HG03520 (cell line): ENCODE measurements around the gene GRN.
"Not testable (repeated sequence)": the region's sequence is repeated elsewhere in the genome, so short reads cannot be mapped to it uniquely, and the experiment has no call there.

Experiments
- ATAC-seq: cut with Tn5 transposase; IDR thresholded peaks from one replicate; pipeline ENCODE4 v1.9.1; 2021; ENCODE audit warnings: mild to moderate bottlenecking, moderate library complexity; ENCODE audit not compliant: unreplicated experiment

GRN gene

GRCh38 chr17:44345454-44346026 lies 438 bp downstream of the GRN start:
- no peak for ATAC-seq

DNA sequence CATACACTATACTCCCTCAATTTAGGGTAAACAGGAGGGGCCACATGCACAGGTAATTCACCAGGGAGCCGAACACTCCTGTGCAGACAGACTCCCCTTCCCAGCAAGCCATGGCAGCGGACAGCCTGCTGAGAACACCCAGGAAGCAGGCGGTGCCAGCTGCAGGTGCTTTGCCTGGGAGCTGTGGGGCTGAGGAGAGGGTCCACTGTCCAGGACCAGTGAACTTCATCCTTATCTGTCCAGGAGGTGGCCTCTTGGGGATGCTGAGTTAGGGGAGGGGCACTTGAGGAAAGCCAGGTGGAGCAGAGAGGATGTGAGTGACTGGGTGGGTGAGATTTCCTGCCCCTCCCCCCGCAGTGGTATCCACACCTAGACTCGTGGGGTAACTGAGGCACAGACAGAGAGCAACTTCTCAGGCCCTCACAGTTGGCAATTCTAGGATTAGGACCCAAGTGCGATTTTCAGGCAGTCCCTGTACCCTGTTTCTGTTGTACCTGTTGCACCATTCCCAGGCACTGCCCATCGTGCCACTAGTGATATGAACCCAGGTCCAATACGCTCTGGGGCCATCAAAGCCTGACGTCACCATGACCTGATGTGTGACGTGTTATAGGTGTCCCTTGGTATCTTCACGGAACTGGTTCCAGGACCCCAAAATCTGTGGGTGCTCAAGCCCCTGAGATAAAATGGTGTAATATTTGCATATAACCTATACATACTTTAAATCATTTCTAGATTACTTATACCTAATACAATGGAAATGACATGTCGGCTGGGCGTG lies 1.2 kb downstream of the GRN start:
- no peak for ATAC-seq

DNA sequence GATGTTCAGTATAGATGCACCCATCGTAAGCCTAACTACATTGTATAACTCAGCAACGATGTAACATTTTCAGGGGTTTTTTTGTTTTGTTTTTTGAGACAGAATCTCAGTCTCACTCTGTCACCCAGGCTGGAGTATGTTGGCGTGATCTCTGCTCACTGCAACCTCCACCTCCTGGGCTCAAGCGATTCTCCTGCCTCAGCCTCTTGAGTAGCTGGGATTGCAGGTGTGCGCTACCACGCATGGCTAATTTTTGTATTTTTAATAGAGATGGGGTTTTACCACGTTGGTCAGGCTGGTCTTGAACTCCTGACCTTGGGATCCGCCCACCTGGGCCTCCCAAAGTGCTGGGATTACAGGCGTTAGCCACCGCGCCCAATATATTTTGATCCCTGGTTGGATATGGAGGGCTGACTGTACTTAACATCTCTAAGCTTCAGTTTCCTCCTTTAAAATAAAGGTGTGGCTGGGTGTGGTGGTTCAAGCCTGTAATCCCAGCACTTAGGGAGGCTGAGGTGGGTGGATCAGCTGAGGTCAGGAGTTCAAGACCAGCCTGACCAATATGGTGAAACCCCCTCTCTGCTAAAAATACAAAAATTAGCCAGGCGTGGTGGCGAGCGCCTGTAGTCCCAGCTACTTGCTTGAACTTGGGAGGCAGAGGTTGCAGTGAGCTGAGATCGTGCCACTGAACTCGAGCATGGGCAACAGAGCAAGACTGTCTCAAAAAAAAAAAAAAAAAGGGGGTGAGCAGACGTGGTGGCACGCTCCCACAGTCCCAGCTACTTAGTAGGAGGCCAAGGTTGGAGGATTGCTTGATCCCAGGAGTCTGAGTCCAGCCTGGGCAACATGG lies 2.3 kb downstream of the GRN start:
- not testable (repeated sequence) for ATAC-seq

DNA sequence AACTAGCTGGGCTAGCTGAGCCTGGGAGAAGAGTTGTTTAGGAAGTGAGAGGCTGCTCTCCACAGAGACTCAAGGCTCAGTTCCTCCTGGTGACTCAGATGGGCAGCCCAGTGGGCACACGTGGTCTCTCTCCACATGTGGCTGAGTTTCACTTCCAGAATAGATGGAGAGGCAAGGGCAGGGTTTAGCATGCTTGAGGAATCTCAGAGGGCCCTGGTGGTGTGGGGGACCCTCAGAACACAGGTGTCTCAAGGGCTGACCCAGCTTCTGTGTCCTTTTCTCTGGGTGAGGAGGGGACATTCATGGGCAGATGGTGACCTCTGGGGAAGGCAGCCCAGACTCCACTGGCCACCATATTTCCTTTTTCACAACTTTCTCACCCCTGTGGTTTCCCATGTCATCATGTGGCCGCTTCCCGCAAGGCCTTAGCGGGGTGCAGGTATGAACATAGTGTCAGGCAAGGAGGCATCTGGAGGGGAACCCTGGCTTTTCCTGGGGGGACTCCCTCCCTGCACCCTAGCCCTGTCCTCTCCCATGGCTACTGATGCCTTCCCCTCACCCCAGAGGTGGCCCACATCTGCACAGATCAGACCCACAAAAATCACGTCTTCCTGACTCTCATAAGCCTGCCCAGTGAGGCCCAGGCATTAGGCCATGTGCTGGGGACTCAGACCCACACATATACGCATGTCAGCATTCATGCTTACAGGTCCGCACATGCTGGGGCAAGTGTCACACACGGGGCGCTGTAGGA lies 3.3 kb downstream of the GRN start:
- ATAC-seq = peak; percentile 34

GRCh38 chr17:44348988-44349364 lies 3.9 kb downstream of the GRN start:
- no peak for ATAC-seq

DNA sequence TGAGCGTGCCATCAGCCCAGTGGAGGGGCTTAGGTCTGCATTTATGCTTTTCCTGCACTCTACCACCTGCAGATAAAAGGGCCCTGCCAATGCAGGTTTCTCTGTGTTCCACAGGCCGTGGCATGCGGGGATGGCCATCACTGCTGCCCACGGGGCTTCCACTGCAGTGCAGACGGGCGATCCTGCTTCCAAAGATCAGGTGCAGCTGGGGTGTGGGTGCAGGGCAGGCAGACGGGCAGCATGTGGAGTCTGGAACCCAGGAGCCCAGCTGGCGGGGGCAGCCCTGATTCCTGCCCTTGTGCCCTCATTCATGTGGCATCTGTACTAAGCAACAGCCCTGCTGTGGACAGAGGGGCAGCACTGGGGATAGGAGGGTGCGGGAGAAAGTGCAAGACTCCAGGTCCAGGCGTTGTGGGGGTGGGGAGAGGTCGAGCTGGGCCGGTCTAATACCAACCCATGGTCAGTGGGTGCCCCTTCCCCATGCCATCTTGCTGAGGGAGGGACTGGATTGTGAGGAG lies 4.5 kb downstream of the GRN start:
- no peak for ATAC-seq

DNA sequence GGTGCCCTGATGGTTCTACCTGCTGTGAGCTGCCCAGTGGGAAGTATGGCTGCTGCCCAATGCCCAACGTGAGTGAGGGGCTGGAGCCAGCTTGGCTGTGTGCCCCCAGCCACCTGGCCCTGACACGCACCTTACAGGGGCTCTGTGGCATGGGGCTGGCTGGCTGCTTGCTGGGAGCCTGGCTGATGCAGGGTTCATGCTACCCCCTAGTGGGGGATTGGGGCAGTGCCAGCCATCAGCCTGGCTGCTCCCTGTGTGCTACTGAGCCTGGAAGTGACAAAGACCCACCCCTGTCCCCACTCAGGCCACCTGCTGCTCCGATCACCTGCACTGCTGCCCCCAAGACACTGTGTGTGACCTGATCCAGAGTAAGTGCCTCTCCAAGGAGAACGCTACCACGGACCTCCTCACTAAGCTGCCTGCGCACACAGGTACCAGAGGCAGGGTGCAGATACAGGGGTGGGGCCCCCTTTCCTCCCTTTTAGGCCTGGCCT lies 5.7 kb downstream of the GRN start:
- no peak for ATAC-seq

- ATAC-seq = no peak
Measured at GRCh38 chr17:44351464-44351863, 6.4 kb downstream of the GRN start.

DNA sequence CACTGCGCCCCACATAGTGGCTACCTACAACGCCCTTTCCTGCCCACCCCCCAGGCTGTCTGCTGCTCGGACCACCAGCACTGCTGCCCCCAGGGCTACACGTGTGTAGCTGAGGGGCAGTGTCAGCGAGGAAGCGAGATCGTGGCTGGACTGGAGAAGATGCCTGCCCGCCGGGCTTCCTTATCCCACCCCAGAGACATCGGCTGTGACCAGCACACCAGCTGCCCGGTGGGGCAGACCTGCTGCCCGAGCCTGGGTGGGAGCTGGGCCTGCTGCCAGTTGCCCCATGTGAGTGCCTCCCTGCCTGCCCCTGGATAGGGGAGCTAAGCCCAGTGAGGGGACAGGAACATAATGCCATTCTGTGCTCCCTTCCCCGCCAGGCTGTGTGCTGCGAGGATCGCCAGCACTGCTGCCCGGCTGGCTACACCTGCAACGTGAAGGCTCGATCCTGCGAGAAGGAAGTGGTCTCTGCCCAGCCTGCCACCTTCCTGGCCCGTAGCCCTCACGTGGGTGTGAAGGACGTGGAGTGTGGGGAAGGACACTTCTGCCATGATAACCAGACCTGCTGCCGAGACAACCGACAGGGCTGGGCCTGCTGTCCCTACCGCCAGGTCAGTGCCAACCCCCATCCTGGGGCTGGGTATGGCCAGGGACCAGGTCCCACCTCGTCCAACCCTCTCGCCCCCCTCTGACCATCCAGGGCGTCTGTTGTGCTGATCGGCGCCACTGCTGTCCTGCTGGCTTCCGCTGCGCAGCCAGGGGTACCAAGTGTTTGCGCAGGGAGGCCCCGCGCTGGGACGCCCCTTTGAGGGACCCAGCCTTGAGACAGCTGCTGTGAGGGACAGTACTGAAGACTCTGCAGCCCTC lies 7.1 kb downstream of the GRN start:
- no peak for ATAC-seq

DNA sequence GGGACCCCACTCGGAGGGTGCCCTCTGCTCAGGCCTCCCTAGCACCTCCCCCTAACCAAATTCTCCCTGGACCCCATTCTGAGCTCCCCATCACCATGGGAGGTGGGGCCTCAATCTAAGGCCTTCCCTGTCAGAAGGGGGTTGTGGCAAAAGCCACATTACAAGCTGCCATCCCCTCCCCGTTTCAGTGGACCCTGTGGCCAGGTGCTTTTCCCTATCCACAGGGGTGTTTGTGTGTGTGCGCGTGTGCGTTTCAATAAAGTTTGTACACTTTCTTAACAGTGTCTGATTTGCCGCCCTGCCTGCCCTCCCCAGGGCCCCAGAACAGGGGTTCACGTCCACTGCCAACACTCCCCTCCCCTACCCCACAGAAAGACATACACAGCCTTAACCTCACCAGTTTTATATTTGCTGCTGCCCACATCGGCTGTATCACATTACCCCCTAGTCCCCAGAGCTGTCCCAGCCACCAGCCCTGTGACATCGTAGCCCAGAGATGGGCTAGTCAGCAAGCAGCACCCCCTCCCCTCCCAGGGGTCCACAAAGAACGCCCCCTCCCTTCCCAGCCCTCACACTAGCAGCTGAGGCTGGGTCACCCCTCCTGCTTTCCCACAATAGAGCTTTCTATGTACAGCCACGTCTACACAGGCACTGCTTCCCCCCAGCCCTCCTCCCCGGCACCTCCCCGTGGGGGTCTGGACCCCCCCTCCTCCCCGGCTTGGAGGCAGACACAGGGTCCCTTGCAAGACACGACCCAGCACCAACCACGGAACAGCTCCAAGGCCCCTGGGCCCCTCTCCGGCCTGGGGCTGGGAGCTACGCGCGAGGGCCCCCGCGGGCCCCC lies 7.9 kb downstream of the GRN start:
- ATAC-seq = no peak

DNA sequence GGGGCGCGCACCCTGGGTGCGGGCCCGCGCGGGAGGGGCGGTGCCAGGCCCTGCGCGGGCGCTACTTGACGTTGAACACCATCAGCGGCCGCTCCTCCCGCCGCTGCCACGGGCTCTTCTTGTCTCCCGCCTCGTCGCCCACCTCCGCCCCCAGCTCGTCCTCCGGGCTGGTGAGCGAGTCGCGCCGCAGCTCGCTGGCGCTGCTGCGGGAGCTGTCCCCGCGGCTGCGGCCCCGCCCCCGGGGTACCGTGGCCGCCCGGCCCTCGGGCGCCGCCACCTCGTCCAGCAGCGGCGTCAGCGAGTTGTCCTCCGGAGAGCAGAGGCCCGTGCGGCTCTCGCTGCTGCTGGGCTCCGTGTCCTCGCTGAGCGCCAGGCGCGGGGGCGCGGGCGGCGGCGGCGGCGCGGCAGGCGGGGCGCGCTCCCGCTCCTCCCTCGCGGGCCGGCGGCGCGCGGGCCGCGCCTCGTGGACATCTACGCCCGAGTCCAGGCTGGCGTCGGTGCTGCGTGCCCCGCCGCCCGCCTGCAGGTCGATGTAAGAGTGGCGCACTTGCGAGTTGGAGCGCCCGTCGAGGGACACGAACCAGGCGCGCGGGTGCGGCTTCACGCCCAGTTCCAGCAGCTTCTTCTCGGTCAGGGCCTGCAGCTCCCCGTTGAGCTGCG lies 8.7 kb downstream of the GRN start:
- no peak for ATAC-seq

- no peak for ATAC-seq
Measured at GRCh38 chr17:44354582-44355561, 9.8 kb downstream of the GRN start.

DNA sequence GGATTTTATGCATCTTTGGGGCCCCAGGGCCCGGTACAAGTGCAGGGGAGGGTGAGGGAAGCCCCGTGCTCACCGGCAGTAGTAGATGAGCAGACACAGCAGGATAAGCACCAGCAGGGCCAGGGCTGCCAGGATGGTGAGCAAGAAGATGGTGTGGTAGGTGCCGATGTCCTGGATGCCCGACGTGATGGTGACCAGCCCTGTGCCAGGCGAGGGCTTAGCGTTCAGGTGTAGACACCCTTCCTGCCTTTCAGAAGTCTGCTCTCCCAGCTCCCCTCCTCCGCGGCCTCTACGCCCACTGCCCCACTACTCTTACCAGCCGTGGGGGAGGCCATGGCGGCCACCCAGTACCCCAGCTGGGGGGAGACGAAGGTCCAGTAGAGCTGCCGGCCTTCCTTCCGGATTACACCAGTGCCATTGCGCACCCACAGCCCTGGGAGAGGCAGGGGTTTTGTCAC lies 10.6 kb downstream of the GRN start:
- ATAC-seq = no peak

DNA sequence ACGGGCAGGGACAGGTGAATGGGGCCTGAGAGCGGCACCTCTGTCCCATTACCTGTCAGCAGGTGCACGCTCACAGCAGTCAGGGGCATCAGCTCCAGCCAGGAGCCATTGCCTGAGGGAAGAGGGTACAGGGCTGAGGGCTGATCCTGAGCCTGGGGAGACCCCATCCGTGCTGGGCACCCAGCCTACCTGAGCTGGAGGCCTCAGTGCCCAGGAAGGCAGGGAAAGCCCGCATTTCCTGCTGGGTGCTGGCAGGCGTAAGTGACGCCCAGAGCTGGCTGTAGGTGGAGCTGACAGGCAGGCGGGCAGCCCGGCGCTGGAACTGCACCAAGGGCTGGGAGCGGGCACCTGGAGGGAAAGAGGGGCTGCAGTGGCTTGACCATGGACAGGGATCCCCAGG lies 11.1 kb downstream of the GRN start:
- ATAC-seq = no peak

DNA sequence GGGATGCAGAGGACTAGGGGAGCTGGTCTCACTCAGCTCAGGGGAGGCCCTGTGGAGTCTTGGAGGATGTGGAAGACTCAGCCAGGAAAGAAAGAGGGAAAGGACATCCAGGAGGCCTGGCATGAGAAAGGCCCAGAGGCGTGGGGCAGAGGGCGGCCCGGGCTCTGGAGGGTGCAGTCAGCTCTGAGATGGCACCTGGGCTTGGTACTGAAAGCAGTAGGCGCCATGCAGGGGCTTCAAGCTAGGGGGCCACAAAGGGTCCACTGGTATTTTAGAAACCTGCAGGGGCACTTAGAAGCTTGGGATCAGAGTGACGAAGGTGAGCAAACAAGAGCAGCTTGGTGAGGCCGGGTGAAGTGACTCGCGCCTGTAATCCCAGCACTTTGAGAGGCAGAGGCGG lies 13.0 kb downstream of the GRN start:
- ATAC-seq = no peak

DNA sequence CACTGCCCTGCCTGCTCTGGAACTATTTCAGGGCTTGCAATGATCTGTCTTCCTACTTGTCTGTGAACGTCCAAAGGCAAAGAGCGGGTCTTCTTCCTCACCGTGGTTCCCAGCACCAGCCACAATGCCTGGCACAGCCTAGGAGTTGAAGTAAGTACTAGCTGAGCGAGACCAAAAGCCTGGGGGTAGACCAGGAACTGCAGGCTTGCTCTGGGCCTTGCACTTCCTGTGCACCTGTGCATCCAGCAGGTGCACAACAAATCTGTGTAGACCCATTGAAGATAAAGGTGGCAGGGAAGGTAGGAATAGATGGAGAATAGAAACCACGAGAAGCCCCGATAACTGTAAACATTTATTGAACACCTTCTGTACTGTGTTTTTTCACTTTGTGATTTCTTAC lies 13.9 kb downstream of the GRN start:
- ATAC-seq = no peak

- ATAC-seq = no peak
Measured at GRCh38 chr17:44359458-44360143, 14.5 kb downstream of the GRN start.
